GM12891 (cell line): ENCODE results near the gene BSND.

Source experiments
- DNase-seq: peaks from one replicate; pipeline ENCODE4 v3.0.0; 2011; ENCODE audit warnings: low spot score; ENCODE audit not compliant: insufficient read length
- FAIRE-seq: peaks from 2 replicates; lab custom pipeline; 2011; peaks lifted over from hg19 to GRCh38; lab: Jason Lieb, UNC
- PAX5 ChIP-seq: IDR thresholded peaks from 2 replicates; pipeline ENCODE4 v1.6.1; 2011; ENCODE audit warnings: low read length, moderate library complexity, mild to moderate bottlenecking; ENCODE audit not compliant: insufficient read depth, severe bottlenecking
- POLR2A ChIP-seq: IDR thresholded peaks from 2 replicates; pipeline ENCODE4 v1.6.1; 2011; ENCODE audit warnings: low read depth, low read length, control low read depth
- POLR2AphosphoS5 ChIP-seq: IDR thresholded peaks from 2 replicates; pipeline ENCODE4 v1.6.1; 2011; ENCODE audit warnings: low read depth, low read length, control low read depth
- POU2F2 ChIP-seq: IDR thresholded peaks from 2 replicates; pipeline ENCODE4 v1.6.1; 2011; ENCODE audit warnings: low read depth, mild to moderate bottlenecking, control low read depth, low read length, moderate library complexity
- SPI1 ChIP-seq: IDR thresholded peaks from 2 replicates; pipeline ENCODE4 v1.6.1; 2011; ENCODE audit warnings: low read depth, low read length, control low read depth
- TAF1 ChIP-seq: IDR thresholded peaks from 2 replicates; pipeline ENCODE4 v1.6.1; 2011; ENCODE audit warnings: low read depth, low read length, control low read depth

The BSND gene

DNA sequence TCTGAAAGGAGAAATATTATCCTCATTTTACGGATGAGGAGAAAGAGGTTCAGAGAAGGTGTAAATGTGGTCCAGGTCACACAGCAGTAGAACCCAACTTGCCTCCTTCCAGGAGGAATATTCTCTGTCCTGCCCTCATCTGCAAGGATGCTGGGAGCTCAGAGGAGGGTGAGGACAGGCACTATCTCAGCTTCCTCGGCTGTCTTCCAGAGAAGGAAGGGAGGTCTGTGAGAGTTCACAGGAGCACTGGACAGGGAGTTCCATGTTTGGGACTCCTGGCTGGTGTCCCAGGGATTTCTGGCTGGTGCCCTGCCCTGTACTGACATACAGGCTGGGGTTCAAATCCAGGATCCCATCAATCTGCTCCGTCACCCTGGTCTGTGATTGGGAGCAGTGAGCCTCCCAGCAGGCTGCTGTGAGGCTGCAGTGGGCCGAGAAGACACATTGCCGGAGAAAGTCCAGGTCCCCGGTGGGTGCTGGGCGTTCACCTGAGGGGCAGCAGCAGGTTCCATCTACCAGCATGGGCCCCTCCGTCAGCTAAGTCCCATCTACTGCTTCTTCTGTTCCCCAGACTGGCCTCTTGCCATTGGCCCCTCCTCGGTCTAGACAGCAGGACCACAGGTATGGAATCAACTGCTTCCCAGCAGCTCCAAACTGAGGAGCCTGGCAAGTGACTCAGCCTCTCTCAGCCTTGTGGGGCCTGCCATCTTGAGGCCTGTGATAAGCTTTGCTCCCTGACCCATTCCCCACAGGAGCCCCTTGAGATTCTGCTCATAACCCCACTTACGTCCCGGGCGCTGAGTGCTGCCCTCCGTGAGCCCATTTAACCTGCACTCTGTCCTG lies 8.5 kb upstream of the BSND start:
- TF ChIP-seq TAF1 (no peak), SPI1 (no peak)
- no peak for FAIRE-seq
- DNase-seq = no peak

DNA sequence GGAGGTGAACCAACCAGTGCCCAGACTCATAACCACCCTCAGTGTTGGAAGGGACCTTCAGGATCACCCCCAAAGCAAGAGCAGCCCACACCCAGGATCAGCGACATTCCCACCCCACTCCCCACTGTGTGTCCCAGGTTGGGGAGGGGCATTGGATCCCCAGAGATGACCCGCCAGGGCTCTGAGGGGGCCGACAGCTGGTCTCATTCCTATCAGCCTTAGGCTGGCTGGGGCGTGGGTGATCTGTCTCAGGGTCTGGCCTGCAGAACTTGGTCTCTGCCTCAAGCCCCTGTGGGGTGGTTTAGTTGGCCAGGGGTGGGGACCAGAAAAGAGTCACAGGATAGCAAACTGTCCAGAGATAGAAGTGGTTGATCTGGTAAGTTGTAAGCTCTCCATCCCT lies 7.8 kb upstream of the BSND start:
- TF ChIP-seq POLR2AphosphoS5 (no peak), PAX5 (no peak), TAF1 (no peak), POU2F2 (no peak), SPI1 (no peak), POLR2A (no peak)
- FAIRE-seq (no peak), DNase-seq (no peak)

DNA sequence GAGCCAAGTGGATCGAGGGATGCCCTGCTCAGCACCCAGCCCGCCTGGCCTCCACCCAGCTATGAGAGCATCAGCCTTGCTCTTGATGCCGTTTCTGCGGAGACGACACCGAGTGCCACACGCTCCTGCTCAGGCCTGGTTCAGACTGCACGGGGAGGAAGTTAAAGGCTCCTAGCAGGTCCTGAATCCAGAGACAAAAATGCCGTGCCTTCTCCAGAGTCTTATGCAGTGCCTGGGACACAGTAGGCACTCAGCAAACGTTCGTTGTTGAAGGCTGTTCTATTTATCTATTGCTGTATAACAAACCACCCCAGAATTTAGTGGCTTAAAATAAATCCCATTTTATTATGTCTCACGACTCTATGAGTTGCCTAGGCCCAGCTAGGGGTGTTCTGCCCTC lies 6.8 kb upstream of the BSND start:
- DNase-seq (no peak), FAIRE-seq (no peak)
- TF ChIP-seq POLR2A = no peak
- TF ChIP-seq PAX5 = no peak
- TF ChIP-seq SPI1 = no peak
- TF ChIP-seq POLR2AphosphoS5 = no peak
- no peak for TF ChIP-seq TAF1
- no peak for TF ChIP-seq POU2F2

DNA sequence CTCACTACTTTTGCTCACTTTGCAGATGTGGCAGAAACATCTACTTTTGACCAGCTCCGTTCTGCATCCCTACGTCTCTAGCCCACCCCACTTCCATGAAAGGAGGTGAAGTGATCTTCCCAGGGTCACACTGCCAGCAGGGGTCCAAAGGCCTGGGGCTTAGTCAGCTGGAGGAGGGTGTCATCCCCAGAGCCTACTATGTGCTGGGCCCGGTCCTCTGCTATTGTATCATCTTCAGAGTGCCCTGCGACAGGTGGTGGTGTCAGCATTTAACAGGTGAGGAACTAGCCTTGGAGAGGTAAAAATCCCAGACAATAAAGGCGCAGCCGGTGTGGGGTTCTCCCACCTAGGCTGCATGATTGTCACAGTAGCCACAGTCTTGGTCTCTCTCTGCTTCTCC lies 5.6 kb upstream of the BSND start:
- DNase-seq (no peak), FAIRE-seq (no peak)
- TF ChIP-seq TAF1 (no peak), POLR2AphosphoS5 (no peak), PAX5 (no peak), POU2F2 (no peak), POLR2A (no peak), SPI1 (no peak)

DNA sequence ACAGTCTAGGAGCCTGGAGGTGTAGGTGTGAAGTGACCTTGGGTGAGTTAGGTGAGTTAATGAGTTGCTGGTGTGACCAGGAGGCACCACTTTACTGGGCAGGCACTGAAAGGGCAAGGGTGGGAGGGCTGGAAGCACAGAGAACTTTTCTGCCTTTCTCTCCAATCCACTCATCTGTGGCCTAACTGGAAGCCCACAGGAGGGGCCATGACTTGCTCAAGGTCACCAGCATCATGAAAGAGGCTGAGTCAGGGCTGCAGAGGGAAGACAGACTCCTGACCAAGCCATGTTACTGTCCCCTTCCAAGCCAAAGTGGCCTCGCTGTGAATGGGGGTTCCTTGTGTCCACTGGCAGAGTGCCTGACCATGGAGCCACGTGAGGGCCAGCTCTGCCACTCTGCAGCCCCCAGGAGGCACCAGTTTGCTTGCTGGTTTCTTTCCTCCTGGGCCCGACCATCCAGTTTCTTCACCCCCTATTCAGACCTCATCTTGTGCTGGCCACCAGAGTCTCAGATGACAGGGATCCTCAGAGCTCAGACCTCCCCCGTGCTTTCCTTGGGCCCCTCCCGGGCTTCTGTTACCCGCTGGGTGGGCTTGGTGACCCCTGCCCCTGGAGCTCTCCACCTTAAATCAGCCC lies 4.3 kb upstream of the BSND start:
- DNase-seq (no peak), FAIRE-seq (no peak)
- TF ChIP-seq SPI1 (no peak), TAF1 (no peak), POLR2AphosphoS5 (no peak)

DNA sequence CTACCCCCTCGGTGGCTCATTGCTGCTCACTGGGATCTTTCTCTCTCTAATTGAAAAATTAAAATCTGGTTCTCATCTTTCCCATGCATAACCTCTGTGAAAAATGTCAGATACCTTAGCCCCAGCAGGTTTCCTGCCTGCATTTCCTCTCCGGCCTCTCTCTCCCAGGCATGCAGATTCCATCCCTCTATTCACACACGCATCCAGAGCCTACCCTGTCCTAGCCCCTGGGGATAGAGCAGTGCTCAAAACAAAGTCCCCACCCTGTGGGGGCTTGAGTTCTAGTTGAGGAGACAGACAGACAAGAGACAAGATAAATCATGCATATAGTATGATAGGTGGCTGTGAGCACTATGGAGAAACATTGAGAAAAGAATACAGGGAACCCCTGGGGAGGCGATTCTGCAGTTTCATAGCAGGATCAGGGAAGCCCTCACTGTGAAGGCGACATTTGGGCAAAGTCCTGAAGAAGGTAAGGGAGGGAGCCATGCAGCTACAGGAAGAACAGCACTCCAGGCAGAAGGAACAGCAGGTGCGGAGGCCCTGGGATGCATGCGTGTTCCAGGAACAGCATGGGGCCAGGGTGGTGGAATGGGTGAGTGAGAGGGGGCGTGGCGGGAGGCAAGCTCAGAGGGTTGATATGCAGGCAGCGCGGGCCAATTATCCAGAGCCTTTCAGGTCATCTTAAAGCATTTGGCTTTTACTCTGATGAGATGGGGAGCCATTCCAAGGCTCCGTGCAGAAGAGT lies 3.5 kb upstream of the BSND start:
- FAIRE-seq = no peak
- TF ChIP-seq POLR2A = no peak
- no peak for TF ChIP-seq TAF1
- no peak for TF ChIP-seq POLR2AphosphoS5
- TF ChIP-seq SPI1 = no peak
- TF ChIP-seq POU2F2 = no peak
- TF ChIP-seq PAX5 = no peak
- no peak for DNase-seq

DNA sequence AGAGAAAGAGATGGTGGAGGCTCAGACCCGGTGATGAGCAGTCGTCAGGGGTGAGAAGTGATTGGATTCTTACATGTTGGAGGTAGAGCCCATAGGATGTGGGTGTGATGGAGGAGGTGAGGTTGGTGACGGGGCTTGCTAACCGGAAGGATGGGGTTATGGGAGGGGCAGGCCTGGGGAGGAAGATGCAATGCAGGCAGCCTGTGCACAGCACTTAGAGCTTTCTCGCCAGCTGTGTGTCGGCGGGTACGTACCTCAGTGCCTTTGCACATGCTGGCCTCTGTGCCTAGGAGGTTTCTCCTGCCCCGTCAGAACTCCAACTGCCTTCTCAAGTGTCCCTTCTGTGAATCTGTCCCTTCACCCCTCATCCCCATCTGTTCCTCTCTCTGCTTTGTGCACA lies 2.9 kb upstream of the BSND start:
- FAIRE-seq (peak; percentile 74), DNase-seq (no peak)
- TF ChIP-seq TAF1 (no peak), POU2F2 (no peak), POLR2AphosphoS5 (no peak), POLR2A (no peak), PAX5 (no peak), SPI1 (no peak)

DNA sequence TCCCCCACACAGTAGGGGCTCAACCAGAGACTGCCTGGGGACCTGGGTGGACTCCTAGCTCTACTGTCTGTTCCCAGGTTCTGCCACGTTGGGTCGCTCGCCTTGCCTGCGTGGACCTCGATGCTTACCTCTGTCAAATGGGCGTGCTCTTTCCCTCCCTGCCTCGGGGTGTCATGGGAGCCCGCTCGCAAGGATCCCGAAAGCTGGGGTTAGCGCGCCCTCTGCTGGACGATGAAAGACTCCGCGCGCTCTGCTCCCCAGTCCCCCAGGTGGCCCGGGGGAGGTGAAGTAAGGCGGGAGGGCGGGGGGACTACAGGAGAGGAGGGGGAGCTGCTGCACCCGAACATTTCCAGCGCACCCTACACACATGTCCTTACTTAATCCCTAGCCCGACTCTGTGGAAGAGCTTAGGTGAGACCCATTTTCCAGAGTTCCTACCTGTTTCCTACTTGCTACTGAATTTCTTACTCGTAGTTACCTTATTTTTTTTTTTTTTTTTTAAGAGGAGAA lies 2.3 kb upstream of the BSND start:
- TF ChIP-seq POLR2A = no peak
- no peak for TF ChIP-seq POLR2AphosphoS5
- no peak for TF ChIP-seq TAF1
- TF ChIP-seq PAX5 = no peak
- no peak for TF ChIP-seq SPI1
- TF ChIP-seq POU2F2 = no peak
- FAIRE-seq (peak; percentile 66), DNase-seq (peak; percentile 97)

DNA sequence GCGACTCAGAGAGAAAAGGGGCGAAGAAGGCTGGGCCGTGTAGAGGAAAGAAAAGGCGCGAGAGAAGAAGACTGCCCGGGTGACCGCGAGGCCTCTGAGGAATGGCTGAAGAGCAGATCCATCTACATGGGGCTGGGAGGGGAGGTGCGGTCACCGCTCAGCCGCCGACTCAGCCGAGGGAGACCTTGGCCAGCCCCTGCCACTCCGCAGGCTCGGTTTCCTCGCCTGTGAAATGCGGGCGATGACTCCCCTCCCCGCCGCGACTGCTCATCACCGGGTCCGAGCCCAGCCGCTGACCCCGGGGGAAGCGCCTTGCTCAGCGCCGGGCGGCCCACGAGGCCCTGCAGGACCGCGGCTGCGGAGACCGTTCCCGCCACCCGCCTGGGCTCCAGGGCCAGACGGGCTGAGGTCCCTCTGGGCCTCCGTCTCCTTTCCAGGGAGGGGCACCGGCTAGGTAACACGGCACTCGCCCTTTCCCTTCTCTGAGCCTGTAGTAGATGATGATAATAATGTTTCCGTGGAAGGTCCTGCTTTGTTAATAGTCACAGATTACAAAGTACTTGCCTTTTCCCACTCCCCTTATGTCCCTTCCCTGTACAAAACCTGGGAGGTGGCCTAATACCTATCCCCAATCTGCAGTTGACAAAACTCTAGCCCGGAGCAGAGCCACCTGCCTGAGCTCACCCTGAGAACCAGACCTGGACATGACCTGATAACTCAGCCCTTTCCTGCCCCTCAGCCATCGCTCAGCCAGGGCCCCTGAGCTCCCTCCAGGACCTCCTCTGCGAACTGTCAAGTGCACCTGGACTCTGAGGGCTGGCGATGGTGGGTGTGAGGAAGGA lies 1.6 kb upstream of the BSND start:
- FAIRE-seq (no peak), DNase-seq (no peak)
- TF ChIP-seq POLR2A = no peak
- TF ChIP-seq PAX5 = no peak
- TF ChIP-seq POU2F2 = no peak
- TF ChIP-seq SPI1 = no peak
- TF ChIP-seq TAF1 = no peak
- no peak for TF ChIP-seq POLR2AphosphoS5
